PC-3 (cell line): ENCODE results near the gene AHNAK.

Experiments used
- EZH2 ChIP-seq: fragments of 300-600 bp; sonication (generic); IDR thresholded peaks from one replicate; pipeline ENCODE4 v1.6.1; 2017; ENCODE audit warnings: antibody characterized with exemption, mild to moderate bottlenecking, low read length; ENCODE audit not compliant: unreplicated experiment
- TF ChIP-seq, protein P1 (sequence below): fragments of 300-600 bp; sonication (generic); conservative IDR thresholded peaks from 2 replicates; pipeline ENCODE4 v1.5.1; 2017; ENCODE audit warnings: antibody characterized with exemption, low read depth, mild to moderate bottlenecking, low read length

DNA sequence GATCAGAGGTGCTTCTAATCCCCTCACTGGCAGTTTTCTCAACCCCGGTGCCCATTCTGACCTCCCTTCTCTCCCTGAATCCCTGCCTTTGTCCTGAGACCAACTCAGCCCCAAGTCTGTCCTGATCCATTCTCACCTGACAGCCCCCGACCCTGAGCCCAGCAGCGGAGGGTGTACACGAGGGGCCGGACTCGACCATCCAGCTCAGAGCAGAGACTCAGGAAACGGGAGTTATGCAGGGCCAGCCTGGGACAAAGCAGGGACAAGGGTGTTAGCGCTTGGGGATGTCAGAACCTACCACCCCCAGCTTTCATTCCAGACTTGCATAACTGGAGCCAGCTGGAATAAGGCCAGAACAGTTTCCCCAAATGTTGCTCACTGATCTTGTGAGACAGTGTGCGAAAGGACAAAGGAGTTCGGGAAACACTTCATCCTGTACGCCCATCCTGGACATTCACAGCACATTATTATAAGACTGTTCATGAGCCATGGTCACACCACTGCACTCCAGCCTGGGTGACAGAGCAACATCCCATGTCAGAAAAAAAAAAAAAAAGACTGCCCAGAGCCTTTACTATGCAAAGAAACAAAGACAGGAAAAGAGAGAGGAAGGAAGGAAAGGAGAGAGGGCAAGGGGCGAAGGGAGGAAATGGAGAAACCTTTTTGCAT lies 30.6 kb upstream of the AHNAK start:
- TF ChIP-seq, protein P1, sequence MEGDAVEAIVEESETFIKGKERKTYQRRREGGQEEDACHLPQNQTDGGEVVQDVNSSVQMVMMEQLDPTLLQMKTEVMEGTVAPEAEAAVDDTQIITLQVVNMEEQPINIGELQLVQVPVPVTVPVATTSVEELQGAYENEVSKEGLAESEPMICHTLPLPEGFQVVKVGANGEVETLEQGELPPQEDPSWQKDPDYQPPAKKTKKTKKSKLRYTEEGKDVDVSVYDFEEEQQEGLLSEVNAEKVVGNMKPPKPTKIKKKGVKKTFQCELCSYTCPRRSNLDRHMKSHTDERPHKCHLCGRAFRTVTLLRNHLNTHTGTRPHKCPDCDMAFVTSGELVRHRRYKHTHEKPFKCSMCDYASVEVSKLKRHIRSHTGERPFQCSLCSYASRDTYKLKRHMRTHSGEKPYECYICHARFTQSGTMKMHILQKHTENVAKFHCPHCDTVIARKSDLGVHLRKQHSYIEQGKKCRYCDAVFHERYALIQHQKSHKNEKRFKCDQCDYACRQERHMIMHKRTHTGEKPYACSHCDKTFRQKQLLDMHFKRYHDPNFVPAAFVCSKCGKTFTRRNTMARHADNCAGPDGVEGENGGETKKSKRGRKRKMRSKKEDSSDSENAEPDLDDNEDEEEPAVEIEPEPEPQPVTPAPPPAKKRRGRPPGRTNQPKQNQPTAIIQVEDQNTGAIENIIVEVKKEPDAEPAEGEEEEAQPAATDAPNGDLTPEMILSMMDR, result no peak
- no peak for TF ChIP-seq EZH2
